T47D (cell line): ENCODE measurements around the gene TMA7B.

ENCODE experiments used
- DNase-seq, 2 experiments: peaks; one replicate each; pipeline versions ENCODE4 v3.0.0 to v3.0.0-alpha.2; 2011 to 2012; ENCODE audit warnings: low read depth in 1 of 2, low spot score in 1 of 2
- JUND ChIP-seq: IDR thresholded peaks from 2 replicates; pipeline ENCODE4 v1.6.1; 2012; ENCODE audit warnings: low read depth
- in situ Hi-C: cut with HindIII; loops from 2 replicates; pipeline ENCODE4 v1.10.0; 2016; ENCODE audit warnings: low sequenced_read_pairs, low pct_unique_long_range_greater_than_20kb

Gene TMA7B

DNA sequence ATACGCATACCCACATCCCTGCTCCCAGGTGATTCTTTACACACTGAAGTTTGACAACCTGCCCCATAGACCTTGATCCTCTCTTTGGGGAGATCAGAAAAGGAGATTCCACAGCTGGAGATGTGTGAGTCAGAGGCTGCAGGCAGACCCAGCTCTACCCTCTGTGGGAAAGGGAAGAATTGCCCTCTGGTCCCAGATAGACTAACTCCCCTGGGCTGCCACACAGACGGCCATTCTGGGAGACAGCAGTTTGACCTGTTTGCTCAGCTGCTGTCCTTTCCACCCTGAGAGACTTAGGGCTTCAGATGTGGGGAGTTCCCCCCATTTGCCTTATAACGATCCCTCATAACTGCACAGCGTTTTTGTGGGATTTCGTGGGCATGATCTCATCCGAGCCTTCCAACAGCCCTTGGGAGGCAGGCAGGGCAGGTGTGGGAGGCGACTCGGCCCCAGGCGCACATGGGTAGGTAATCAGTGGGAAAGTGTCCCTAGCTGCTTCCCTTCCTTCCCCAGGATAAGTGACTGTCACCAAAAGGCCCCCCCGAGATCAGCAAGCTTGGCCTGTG lies 48.6 kb downstream of the TMA7B start:
- in situ Hi-C loops, result no loop called here
- no peak for TF ChIP-seq JUND
- no peak for DNase-seq

DNA sequence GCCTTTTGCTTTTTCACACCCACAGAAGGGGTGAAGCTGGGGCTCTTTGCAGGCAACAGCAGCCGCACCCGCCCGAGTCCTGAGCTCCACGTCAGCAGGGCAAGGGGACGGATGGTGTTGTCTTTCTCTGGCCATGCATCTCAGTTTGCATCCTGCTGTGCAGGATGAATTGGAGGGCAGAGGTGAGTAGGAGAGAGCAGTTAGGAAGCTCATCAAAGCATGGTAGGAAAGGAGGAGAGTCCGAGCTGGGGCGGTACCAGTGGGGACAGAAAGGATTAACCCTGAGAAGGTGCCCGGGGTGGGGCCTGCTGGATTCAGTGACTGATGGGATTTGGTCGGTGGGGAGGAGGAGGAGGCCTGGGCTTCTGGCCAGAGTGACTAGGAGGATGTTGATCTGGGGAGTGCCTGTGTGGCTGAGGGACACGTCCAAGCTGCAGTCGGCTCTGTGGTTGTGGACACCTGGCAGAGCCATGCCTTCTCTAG lies 49.1 kb downstream of the TMA7B start:
- TF ChIP-seq JUND, result no peak
- DNase-seq, result no peak
- in situ Hi-C loops, result no loop called here

DNA sequence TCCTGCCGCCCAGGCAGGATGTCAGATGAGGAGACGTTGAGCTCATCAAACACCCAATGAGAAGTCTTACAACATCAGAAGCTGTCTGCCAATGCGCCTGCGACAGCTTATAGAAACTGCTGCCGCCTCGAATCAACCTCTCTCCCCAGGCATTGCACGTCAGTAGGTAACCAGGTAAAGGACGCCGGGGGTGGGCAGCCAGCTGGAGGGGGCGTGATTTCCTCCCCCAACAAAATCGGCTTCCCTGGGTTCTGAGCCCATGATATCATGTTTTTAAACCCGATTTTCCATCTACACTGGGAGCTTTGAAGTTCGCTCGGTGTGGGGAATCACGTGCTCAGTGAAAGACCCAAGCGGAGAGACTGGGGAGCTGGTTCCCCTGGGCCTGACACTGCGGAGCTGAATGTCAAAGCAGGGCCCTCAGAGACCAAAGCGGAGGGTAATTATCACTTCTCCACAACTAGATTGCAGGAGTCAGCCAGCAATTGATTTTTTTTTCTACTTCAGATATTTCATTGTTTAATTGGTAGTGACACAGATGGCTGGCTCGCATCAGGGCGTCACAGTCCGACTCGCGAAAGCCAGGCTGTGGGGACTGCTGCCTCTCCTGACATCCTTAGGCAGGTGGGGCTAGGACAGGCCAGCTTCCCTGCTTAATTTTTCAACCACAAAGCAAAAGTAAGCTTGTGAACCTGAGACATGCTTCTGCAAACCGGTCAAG lies 49.9 kb downstream of the TMA7B start:
- DNase-seq, result no peak
- TF ChIP-seq JUND, result no peak
- in situ Hi-C loops, result no loop called here

DNA sequence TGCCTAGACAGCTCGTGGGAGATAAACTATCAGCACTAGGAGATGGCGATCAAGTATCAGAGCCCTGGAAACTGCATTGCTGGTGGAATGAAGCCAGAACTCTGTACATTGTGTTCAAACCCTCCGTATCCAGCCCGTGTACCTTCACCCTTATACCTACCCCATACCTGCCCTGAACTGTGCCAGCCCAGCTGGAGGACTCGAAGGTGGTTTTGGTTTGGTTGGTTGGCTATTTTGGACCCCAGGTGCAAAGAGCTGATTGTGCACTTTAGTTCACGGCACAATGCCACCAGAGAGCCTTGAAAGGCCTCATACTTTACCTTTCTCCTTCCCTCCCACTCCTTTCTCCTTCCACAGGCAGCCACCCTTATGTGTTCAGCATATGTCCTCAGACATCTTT lies 50.5 kb downstream of the TMA7B start:
- in situ Hi-C loops, result no loop called here
- DNase-seq, result no peak
- TF ChIP-seq JUND, result no peak
